H1 (cell line): ENCODE measurements around the gene IQSEC3. TPM values are rescaled to one million over a fixed set of nuclear protein-coding genes. Genes with fewer than 3 reads are reported as not detected.

Experiments
- CTCF ChIA-PET: fragments of 300-600 bp; sonication (Branson Sonifier 250); formaldehyde crosslinking; loops from one replicate; lab custom pipeline; 2021; ENCODE audit not compliant: partially characterized antibody; lab: Charles Lee
- POLR2A ChIA-PET: fragments of 300-600 bp; sonication (Branson Sonifier 250); formaldehyde crosslinking; loops from one replicate; lab custom pipeline; 2021; ENCODE audit warnings: inconsistent platforms; ENCODE audit not compliant: partially characterized antibody; lab: Charles Lee
- DNase-seq, 2 experiments: peaks; one replicate each; pipeline versions ENCODE4 v3.0.0 to v3.0.0-alpha.2; 2010 to 2022; ENCODE audit warnings: low spot score in 2 of 2, low read depth in 1 of 2, mixed read lengths in 1 of 2
- FAIRE-seq: peaks from 2 replicates; lab custom pipeline; 2011; peaks lifted over from hg19 to GRCh38; lab: Jason Lieb, UNC
- H2AFZ ChIP-seq: 2 replicates; pipeline ENCODE4 v1.8.1; 2012; ENCODE audit warnings: low read length, inconsistent platforms
- H2AK5ac ChIP-seq: 2 replicates; pipeline ENCODE4 v1.6.1; 2013; ENCODE audit warnings: low read depth, low read length
- H2BK120ac ChIP-seq: replicated peaks from 2 replicates; pipeline ENCODE3; 2013; ENCODE audit warnings: low read depth, low read length, inconsistent platforms
- H2BK12ac ChIP-seq: 2 replicates; pipeline ENCODE4 v1.6.1; 2013; ENCODE audit warnings: low read depth, low read length
- H2BK15ac ChIP-seq: 2 replicates; pipeline ENCODE4 v1.6.1; 2013; ENCODE audit warnings: low read length
- H2BK20ac ChIP-seq: 2 replicates; pipeline ENCODE4 v1.6.1; 2013; ENCODE audit warnings: low read length
- H2BK5ac ChIP-seq: 2 replicates; pipeline ENCODE4 v1.6.1; 2013; ENCODE audit warnings: low read depth, low read length
- H3K14ac ChIP-seq: 2 replicates; pipeline ENCODE4 v1.6.1; 2013; ENCODE audit warnings: inconsistent platforms; ENCODE audit not compliant: insufficient read length
- H3K18ac ChIP-seq: 2 replicates; pipeline ENCODE4 v1.6.1; 2013; ENCODE audit warnings: low read length; ENCODE audit errors: extremely low read depth
- H3K23ac ChIP-seq: 2 replicates; pipeline ENCODE4 v1.6.1; 2013; ENCODE audit warnings: inconsistent platforms; ENCODE audit not compliant: insufficient read length
- H3K23me2 ChIP-seq: 2 replicates; pipeline ENCODE4 v1.6.1; 2013; ENCODE audit warnings: low read depth, low read length
- H3K27ac ChIP-seq: 2 replicates; pipeline ENCODE4 v1.6.1; 2011; ENCODE audit warnings: low read depth, low read length, inconsistent platforms
- H3K27me3 ChIP-seq, 4 experiments: replicated peaks in 1 of 4; 1 replicate in 1 of 4; 2 replicates in 3 of 4; pipeline versions ENCODE4 v1.6.1 to v1.8.1; 2011 to 2013; ENCODE audit warnings: low read length in 3 of 4, mild to moderate bottlenecking in 3 of 4, inconsistent platforms in 2 of 4, mixed read lengths in 2 of 4, moderate library complexity in 1 of 4; ENCODE audit not compliant: control insufficient read depth in 3 of 4, insufficient read depth in 3 of 4; ENCODE audit errors: extremely low read depth in 1 of 4
- H3K36me3 ChIP-seq, 4 experiments: 2 replicates each; pipeline versions ENCODE4 v1.6.1 to v1.8.1; 2011 to 2013; ENCODE audit warnings: mild to moderate bottlenecking in 4 of 4, low read length in 3 of 4, moderate library complexity in 2 of 4, control low read depth in 1 of 4, inconsistent platforms in 1 of 4; ENCODE audit not compliant: insufficient read depth in 4 of 4, control insufficient read depth in 2 of 4
- H3K4ac ChIP-seq: replicated peaks from 2 replicates; pipeline ENCODE3; 2013; ENCODE audit warnings: low read length, low read depth, mixed read lengths, inconsistent platforms; ENCODE audit not compliant: insufficient read length
- H3K4me1 ChIP-seq, 4 experiments: replicated peaks in 1 of 4; 1 replicate in 1 of 4; 2 replicates in 3 of 4; pipeline versions ENCODE4 v1.6.1 to v1.8.1; 2011 to 2013; ENCODE audit warnings: low read length in 3 of 4, inconsistent platforms in 2 of 4, mixed read lengths in 1 of 4; ENCODE audit not compliant: insufficient read depth in 4 of 4, control insufficient read depth in 3 of 4
- H3K4me2 ChIP-seq, 2 experiments: 2 replicates each; pipeline versions ENCODE4 v1.6.1 to v1.8.1; 2011 to 2013; ENCODE audit warnings: low read depth in 2 of 2, low read length in 2 of 2, control low read depth in 1 of 2, inconsistent platforms in 1 of 2, mild to moderate bottlenecking in 1 of 2; ENCODE audit not compliant: insufficient read depth in 1 of 2
- H3K4me3 ChIP-seq, 4 experiments: fragments of 200-600, 300-600 bp in 1 of 4; sonication (generic), shearing (Covaris generic), sonication (Bioruptor Twin) in 1 of 4; 2 replicates each; pipeline versions ENCODE4 v1.5.1 to v1.8.1; 2011 to 2016; ENCODE audit warnings: low read length in 4 of 4, low read depth in 3 of 4, control low read depth in 2 of 4, inconsistent platforms in 2 of 4, mild to moderate bottlenecking in 2 of 4, mixed read lengths in 1 of 4, moderate library complexity in 1 of 4; ENCODE audit not compliant: insufficient read depth in 2 of 4; ENCODE audit errors: extremely low read depth in 1 of 4
- H3K56ac ChIP-seq: replicated peaks from 2 replicates; pipeline ENCODE3; 2013; ENCODE audit warnings: low read depth, mild to moderate bottlenecking, mixed read lengths, low read length, inconsistent platforms; ENCODE audit not compliant: insufficient read length
- H3K79me1 ChIP-seq: 2 replicates; pipeline ENCODE4 v1.6.1; 2013; ENCODE audit warnings: low read depth, low read length, control low read depth
- H3K79me2 ChIP-seq, 2 experiments: 2 replicates each; pipeline versions ENCODE4 v1.6.1 to v1.8.1; 2012 to 2013; ENCODE audit warnings: low read length in 2 of 2, mild to moderate bottlenecking in 2 of 2, inconsistent platforms in 1 of 2; ENCODE audit not compliant: insufficient read depth in 2 of 2, control insufficient read depth in 1 of 2
- H3K9ac ChIP-seq, 4 experiments: replicated peaks in 1 of 4; 1 replicate in 1 of 4; 2 replicates in 3 of 4; pipeline versions ENCODE4 v1.6.1 to v1.8.1; 2011 to 2013; ENCODE audit warnings: low read depth in 3 of 4, low read length in 3 of 4, control low read depth in 2 of 4, mild to moderate bottlenecking in 2 of 4, moderate library complexity in 2 of 4, inconsistent platforms in 1 of 4; ENCODE audit errors: extremely low read depth in 1 of 4
- H3K9me3 ChIP-seq, 2 experiments: 2 replicates each; pipeline versions ENCODE4 v1.6.1 to v1.8.1; 2012 to 2013; ENCODE audit warnings: mild to moderate bottlenecking in 2 of 2, moderate library complexity in 2 of 2, control low read depth in 1 of 2, inconsistent platforms in 1 of 2, low read depth in 1 of 2, low read length in 1 of 2, mixed read lengths in 1 of 2; ENCODE audit not compliant: insufficient read depth in 2 of 2
- H4K20me1 ChIP-seq, 2 experiments: replicated peaks in 1 of 2; 2 replicates each; pipeline versions ENCODE3 to v1.8.1; 2011 to 2013; ENCODE audit warnings: inconsistent platforms in 2 of 2, low read length in 2 of 2, mild to moderate bottlenecking in 1 of 2; ENCODE audit not compliant: insufficient read depth in 2 of 2, control insufficient read depth in 1 of 2
- H4K5ac ChIP-seq: 2 replicates; pipeline ENCODE4 v1.6.1; 2013; ENCODE audit warnings: low read length, low read depth, mixed read lengths, inconsistent platforms; ENCODE audit not compliant: insufficient read length
- H4K8ac ChIP-seq: 2 replicates; pipeline ENCODE4 v1.8.0; 2013; ENCODE audit warnings: mild to moderate bottlenecking, moderate library complexity, low read length, inconsistent platforms; ENCODE audit not compliant: insufficient read depth; ENCODE audit errors: extremely low read depth
- H4K91ac ChIP-seq: replicated peaks from 2 replicates; pipeline ENCODE3; 2013; ENCODE audit warnings: low read length, mixed read lengths, inconsistent platforms; ENCODE audit not compliant: insufficient read length
- BCL11A ChIP-seq, 2 experiments: IDR thresholded peaks; one replicate each; pipeline ENCODE4 v1.6.1; 2011; ENCODE audit warnings: low read depth in 2 of 2, low read length in 2 of 2, mild to moderate bottlenecking in 2 of 2
- CEBPB ChIP-seq: IDR thresholded peaks from 2 replicates; pipeline ENCODE4 v1.6.1; 2012; ENCODE audit warnings: low read depth, low read length
- JUN ChIP-seq: IDR thresholded peaks from 2 replicates; pipeline ENCODE4 v1.6.1; 2011; ENCODE audit warnings: low read depth, mild to moderate bottlenecking, improper control_type of control experiment, low read length
- KDM1A ChIP-seq: fragments of 200-600, 300-600 bp; sonication (generic); IDR thresholded peaks from 2 replicates; pipeline ENCODE4 v1.7.1; 2016; ENCODE audit warnings: mild to moderate bottlenecking, low read length, borderline replicate concordance
- NANOG ChIP-seq: IDR thresholded peaks from 2 replicates; pipeline ENCODE4 v1.6.1; 2011; ENCODE audit warnings: low read length, low read depth, mild to moderate bottlenecking, inconsistent platforms; ENCODE audit not compliant: insufficient read depth, poor library complexity, severe bottlenecking
- POU5F1 ChIP-seq: IDR thresholded peaks from 2 replicates; pipeline ENCODE4 v1.6.1; 2011; ENCODE audit warnings: low read depth, mild to moderate bottlenecking, low read length, moderate library complexity
- RFX5 ChIP-seq: IDR thresholded peaks from 2 replicates; pipeline ENCODE4 v1.6.1; 2011; ENCODE audit warnings: low read depth, low read length, improper control_type of control experiment, borderline replicate concordance
- SIRT6 ChIP-seq: IDR thresholded peaks from one replicate; pipeline ENCODE4 v1.7.1; 2012; ENCODE audit warnings: low read length, inconsistent platforms
- TAF7 ChIP-seq: optimal IDR thresholded peaks from 2 replicates; pipeline ENCODE3; 2011; ENCODE audit warnings: low read depth, mild to moderate bottlenecking, inconsistent platforms, low read length, moderate library complexity, borderline replicate concordance
- TBP ChIP-seq: IDR thresholded peaks from 2 replicates; pipeline ENCODE4 v1.6.1; 2011; ENCODE audit warnings: low read depth, low read length, improper control_type of control experiment
- TEAD4 ChIP-seq: IDR thresholded peaks from 2 replicates; pipeline ENCODE4 v1.6.1; 2012; ENCODE audit warnings: low read depth, low read length, inconsistent platforms, mixed read lengths
- WGBS, 2 experiments: shearing (Covaris generic) in 1 of 2; methylation state at CpG; one replicate each; pipeline versions ENCODE4 v1.1.6 to v1.1.7; 2013 to 2015; ENCODE audit warnings: low lambda C conversion rate in 2 of 2, mixed read lengths in 2 of 2, inconsistent platforms in 1 of 2, low coverage in 1 of 2, missing lambda C conversion rate in 1 of 2; ENCODE audit not compliant: insufficient replicate concordance in 2 of 2, insufficient coverage in 1 of 2, insufficient read length in 1 of 2; ENCODE audit errors: extremely low coverage in 1 of 2, missing lambda C conversion rate in 1 of 2; 5-methylcytosine and 5-hydroxymethylcytosine counted together
- polyA plus RNA-seq, 7 experiments: library from polyadenylated mRNA; depleted of rRNA in 3 of 7; stranded (reverse) in 5 of 7; unstranded in 2 of 7; fragments of >200 nt in 5 of 7; fragments of 200-250 nt in 2 of 7; gene quantifications; 1 replicate in 5 of 7; 2 replicates in 1 of 7; 4 replicates in 1 of 7; pipeline versions ENCODE4 v1.2.1 to v1.2.3, GENCODE V29; 2011 to 2013; ENCODE audit warnings: missing spikeins in 2 of 7, mixed read lengths in 2 of 7
- total RNA-seq: library from RNA; stranded (reverse); fragmentation: NEBNext Ultra II Directional; extraction: Animal tissue kit (Norgen Biotek cat#: 25700); gene quantifications from 2 replicates; pipeline ENCODE4 v1.2.1, GENCODE V29; 2021

IQSEC3 gene
- total and polyA plus RNA-seq, 2 of the 8 experiments (the other 6 are each of a cell fraction or from before 2014, with no cell fraction given): 1.2 to 3.1 TPM

DNA sequence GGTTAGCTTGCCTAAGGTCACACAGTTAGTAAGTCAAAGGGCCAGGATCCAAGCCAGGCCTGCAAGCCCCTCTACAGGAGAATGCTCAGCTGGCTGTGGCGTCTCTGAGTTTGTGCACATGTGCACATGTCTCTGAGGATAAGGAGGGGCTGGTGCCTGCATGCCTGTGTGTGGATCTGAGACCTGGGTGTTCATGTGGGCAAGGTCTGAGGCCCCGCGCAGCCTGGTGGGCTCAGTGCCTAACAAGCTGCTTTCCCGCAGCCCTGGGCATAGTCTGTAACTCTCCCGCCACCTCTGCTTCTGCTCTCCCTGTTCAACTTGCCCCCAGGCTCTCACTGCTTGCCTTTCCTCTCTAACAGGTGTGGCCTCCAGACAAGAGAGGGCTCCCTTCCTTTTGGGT, 151.7 kb downstream of the IQSEC3 start:
- Histone ChIP-seq H3K27me3 (peaks cover 0 to 3% (median under 1%) of the 10 kb centered on the region in 4 experiments; a peak in 3 of 7 replicates), H2AFZ (no peak overlapping the region), H3K4me1 (peaks cover 0 to 20% (median 18%) of the 10 kb centered on the region in 4 experiments; a peak in 6 of 7 replicates), H2BK15ac (no peak overlapping the region), H2BK12ac (no peak overlapping the region), H3K4ac (no peak overlapping the region), H3K14ac (no peak overlapping the region), H2BK20ac (no peak overlapping the region), H3K27ac (no peak overlapping the region), H2AK5ac (no peak overlapping the region), H4K8ac (no peak overlapping the region), H3K4me2 (no peak overlapping the region)
- 90% methylated on average over 5 of the region's 5 CpGs; no CpG with 5 or more reads in 1 of the 2 experiments for WGBS, 2 experiments
- POLR2A ChIA-PET: no interaction called here
- DNase-seq: no peak
- TF ChIP-seq BCL11A (IDR thresholded peaks at IDR 0.05; ENCODE audit: low read depth in 2 of 2, low read length in 2 of 2) (no peak), TEAD4 (no peak), KDM1A (no peak), TBP (no peak), RFX5 (no peak), POU5F1 (no peak), TAF7 (no peak), JUN (no peak), CEBPB (no peak), NANOG (no peak), SIRT6 (no peak)
- TF ChIP-seq, all 59 proteins: peak for 0
- no peak overlapping the region for H2BK120ac ChIP-seq
- no peak for FAIRE-seq
- H3K23me2 ChIP-seq: peaks cover 4% of the 10 kb centered on the region; the same call in 1 of the 2 replicates
- H3K9ac ChIP-seq: no peak overlapping the region
- no peaks in the 10 kb centered on the region for H4K20me1 ChIP-seq
- no peak overlapping the region for H3K4me3 ChIP-seq
- no peaks in the 10 kb centered on the region for H3K36me3 ChIP-seq
- H3K9me3 ChIP-seq: no peaks in the 10 kb centered on the region
- CTCF ChIA-PET: interaction anchor here (0.6 to 6.9 kb wide), 14 partner anchors 8 to 128 kb away, joined by 3 to 101 read pairs (median 8); no protein-coding TSS in a partner anchor
- no peak overlapping the region for H4K91ac ChIP-seq
- H2BK5ac ChIP-seq: no peak overlapping the region
- H3K23ac ChIP-seq: no peak overlapping the region
- H3K79me2 ChIP-seq: no peaks in the 10 kb centered on the region
- no peaks in the 10 kb centered on the region for H3K79me1 ChIP-seq
- H4K5ac ChIP-seq: no peak overlapping the region
- no peak overlapping the region for H3K56ac ChIP-seq
- H3K18ac ChIP-seq: no peak overlapping the region
